ENCODE data around the gene NUP93.

GRCh38 chr16:56787167-56787566, 57.2 kb downstream of the NUP93 start:
- TF ChIP-seq, protein P1, sequence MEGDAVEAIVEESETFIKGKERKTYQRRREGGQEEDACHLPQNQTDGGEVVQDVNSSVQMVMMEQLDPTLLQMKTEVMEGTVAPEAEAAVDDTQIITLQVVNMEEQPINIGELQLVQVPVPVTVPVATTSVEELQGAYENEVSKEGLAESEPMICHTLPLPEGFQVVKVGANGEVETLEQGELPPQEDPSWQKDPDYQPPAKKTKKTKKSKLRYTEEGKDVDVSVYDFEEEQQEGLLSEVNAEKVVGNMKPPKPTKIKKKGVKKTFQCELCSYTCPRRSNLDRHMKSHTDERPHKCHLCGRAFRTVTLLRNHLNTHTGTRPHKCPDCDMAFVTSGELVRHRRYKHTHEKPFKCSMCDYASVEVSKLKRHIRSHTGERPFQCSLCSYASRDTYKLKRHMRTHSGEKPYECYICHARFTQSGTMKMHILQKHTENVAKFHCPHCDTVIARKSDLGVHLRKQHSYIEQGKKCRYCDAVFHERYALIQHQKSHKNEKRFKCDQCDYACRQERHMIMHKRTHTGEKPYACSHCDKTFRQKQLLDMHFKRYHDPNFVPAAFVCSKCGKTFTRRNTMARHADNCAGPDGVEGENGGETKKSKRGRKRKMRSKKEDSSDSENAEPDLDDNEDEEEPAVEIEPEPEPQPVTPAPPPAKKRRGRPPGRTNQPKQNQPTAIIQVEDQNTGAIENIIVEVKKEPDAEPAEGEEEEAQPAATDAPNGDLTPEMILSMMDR (IDR thresholded peaks at IDR 0.05 in 4 of 5, conservative IDR thresholded peaks at IDR 0.05 in 1 of 5): no peak
- no peak for TF ChIP-seq POLR2A (IDR thresholded peaks at IDR 0.05)
